ENCODE data around the gene IL13. TPM values are rescaled to one million over a fixed set of nuclear protein-coding genes. Genes with fewer than 3 reads are reported as not detected.

The IL13 gene
- total and polyA plus RNA-seq, 2 donors from 2014 or later, result not detected

DNA sequence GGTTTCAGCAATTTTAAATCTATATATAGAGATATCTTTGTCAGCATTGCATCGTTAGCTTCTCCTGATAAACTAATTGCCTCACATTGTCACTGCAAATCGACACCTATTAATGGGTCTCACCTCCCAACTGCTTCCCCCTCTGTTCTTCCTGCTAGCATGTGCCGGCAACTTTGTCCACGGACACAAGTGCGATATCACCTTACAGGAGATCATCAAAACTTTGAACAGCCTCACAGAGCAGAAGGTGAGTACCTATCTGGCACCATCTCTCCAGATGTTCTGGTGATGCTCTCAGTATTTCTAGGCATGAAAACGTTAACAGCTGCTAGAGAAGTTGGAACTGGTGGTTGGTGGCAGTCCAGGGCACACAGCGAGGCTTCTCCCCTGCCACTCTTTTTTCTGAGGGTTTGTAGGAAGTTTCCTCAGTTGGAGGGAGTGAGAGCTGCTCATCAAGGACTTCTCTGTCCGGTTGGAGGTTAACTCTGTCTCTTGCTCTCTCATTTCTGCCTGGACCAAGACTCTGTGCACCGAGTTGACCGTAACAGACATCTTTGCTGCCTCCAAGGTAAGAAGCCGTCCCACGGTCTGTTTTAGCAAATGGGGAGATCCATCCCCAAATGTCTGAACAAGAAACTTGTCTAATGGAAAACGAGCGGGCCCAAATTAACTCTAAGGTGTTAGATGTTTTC is 16.1 kb downstream of the IL13 start, which contains the start of gene IL4:
Gene IL4, plus strand, starts transcription at position 51 of the 692 bp plus-strand sequence. Its CDS starts 62 bp downstream, at position 113.
- intact Hi-C loops (cut with DNase I), result no loop called here
- Histone ChIP-seq H3K9ac (ENCODE audit: low read length in 3 of 3) (no peak within 1 kb of the TSS), H3K4me3 (ENCODE audit: low read length in 3 of 3) (no peak within 1 kb of the TSS), H3K9me3 (ENCODE audit: control insufficient read depth in 2 of 3, insufficient read depth in 1 of 3, low read length in 3 of 3) (no peaks in the 10 kb centered on the region), H3K27ac (ENCODE audit: low read depth in 2 of 2, low read length in 2 of 2) (peak within 1 kb of the TSS in 1 of 2 donors; percentile 20), H3K4me1 (ENCODE audit: control insufficient read depth in 2 of 3, insufficient read depth in 2 of 3, low read depth in 1 of 3, low read length in 3 of 3) (no peaks in the 10 kb centered on the region), H3K36me3 (ENCODE audit: control insufficient read depth in 2 of 3, insufficient read depth in 3 of 3, low read length in 3 of 3) (no peaks in the 10 kb centered on the region), H3K27me3 (ENCODE audit: control insufficient read depth, insufficient read depth, low read length) (no peaks in the 10 kb centered on the region)
- no peak for FAIRE-seq
- TF ChIP-seq, protein P1, sequence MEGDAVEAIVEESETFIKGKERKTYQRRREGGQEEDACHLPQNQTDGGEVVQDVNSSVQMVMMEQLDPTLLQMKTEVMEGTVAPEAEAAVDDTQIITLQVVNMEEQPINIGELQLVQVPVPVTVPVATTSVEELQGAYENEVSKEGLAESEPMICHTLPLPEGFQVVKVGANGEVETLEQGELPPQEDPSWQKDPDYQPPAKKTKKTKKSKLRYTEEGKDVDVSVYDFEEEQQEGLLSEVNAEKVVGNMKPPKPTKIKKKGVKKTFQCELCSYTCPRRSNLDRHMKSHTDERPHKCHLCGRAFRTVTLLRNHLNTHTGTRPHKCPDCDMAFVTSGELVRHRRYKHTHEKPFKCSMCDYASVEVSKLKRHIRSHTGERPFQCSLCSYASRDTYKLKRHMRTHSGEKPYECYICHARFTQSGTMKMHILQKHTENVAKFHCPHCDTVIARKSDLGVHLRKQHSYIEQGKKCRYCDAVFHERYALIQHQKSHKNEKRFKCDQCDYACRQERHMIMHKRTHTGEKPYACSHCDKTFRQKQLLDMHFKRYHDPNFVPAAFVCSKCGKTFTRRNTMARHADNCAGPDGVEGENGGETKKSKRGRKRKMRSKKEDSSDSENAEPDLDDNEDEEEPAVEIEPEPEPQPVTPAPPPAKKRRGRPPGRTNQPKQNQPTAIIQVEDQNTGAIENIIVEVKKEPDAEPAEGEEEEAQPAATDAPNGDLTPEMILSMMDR (IDR thresholded peaks at IDR 0.05; ENCODE audit: borderline replicate concordance, extremely low read depth, insufficient read depth), result no peak
- no peak for DNase-seq

DNA sequence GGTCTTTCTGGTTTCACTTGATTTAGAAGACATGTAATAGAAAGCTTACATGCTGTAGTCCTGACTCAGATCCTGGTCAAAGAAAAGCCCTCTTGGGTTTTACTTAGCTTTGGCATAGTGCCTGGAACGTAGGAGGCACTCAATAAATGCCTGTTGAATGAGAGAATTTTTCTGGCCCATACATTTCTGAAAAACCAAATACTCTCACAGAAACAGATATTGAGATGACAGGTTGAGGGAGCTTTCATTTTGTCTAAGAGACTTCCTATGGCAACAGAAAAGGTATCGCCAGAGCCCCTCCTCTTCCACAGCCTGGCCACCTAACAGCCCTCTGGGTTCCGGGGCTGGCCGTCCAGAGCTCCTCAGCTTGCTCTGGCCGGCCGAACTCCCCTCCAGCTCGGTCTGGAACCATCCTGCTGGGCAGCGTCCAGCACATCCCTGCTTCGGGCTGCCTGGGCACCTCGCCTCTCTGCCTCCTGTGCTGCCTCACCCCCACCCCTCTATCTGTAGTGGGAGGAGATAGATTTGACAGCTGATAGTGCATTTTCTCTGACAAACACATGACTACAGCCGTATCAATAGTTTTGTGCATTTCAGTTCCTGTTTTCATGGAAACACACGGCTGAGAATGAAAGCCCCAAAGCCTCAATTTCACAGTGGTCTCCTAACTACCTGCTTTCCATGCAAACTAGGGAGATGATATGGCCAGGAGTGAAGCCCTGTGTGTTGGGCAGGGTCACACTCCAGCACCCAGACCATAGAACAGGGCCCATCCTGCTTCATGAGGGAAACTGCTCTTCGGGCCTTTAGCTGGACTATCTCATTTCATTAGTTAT is 16.9 kb downstream of the IL13 start:
- Histone ChIP-seq H3K9ac (ENCODE audit: low read length in 3 of 3) (no peak overlapping the region), H3K9me3 (ENCODE audit: control insufficient read depth in 2 of 3, insufficient read depth in 1 of 3, low read length in 3 of 3) (no peaks in the 10 kb centered on the region), H3K27me3 (ENCODE audit: control insufficient read depth, insufficient read depth, low read length) (no peaks in the 10 kb centered on the region), H3K4me1 (ENCODE audit: control insufficient read depth in 2 of 3, insufficient read depth in 2 of 3, low read depth in 1 of 3, low read length in 3 of 3) (no peaks in the 10 kb centered on the region), H3K4me3 (ENCODE audit: low read length in 3 of 3) (no peak overlapping the region), H3K27ac (ENCODE audit: low read depth in 2 of 2, low read length in 2 of 2) (no peak overlapping the region), H3K36me3 (ENCODE audit: control insufficient read depth in 2 of 3, insufficient read depth in 3 of 3, low read length in 3 of 3) (no peaks in the 10 kb centered on the region)
- TF ChIP-seq, protein P1 (IDR thresholded peaks at IDR 0.05; ENCODE audit: borderline replicate concordance, extremely low read depth, insufficient read depth), result no peak
- intact Hi-C loops (cut with DNase I), result no loop called here
- FAIRE-seq, result no peak
- no peak for DNase-seq

DNA sequence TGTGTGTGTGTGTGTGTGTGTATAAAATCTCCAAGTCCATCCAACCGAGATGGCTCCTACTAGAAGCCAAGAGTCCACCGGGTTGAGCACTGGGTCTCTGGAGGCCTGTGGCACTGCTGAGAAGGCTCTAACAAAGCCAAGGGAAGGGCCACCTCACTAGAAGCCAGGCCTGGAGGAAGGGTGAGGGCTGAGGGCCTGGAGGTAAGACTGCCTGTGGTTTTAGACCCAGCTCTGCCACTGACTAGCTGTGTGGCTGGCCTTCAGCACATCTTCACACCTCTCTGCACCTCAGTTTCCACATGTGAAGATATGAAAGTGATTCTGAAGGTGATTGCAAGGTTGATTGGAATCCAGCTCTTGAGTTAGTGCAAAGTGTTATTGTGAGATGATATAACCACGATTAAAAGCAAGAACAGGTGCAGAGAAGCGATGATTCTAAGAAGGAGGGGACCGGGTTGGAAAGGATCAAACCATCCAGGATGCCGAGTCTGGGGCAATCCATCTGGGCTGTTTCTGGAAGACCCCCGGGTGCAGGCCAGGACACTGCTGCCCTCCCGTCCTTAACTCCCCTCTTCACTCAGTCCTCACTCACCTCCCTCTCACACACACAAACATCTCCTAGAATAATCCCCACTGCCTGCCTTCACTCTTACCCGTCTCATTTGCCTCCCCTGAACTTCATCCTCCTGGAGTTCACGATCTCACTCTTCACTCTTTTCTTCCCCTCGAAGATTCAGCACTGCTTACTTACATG is 18.1 kb downstream of the IL13 start:
- Histone ChIP-seq H3K27me3 (ENCODE audit: control insufficient read depth, insufficient read depth, low read length) (no peaks in the 10 kb centered on the region), H3K4me1 (ENCODE audit: control insufficient read depth in 2 of 3, insufficient read depth in 2 of 3, low read depth in 1 of 3, low read length in 3 of 3) (no peaks in the 10 kb centered on the region), H3K4me3 (ENCODE audit: low read length in 3 of 3) (no peak overlapping the region), H3K27ac (ENCODE audit: low read depth in 2 of 2, low read length in 2 of 2) (no peak overlapping the region), H3K36me3 (ENCODE audit: control insufficient read depth in 2 of 3, insufficient read depth in 3 of 3, low read length in 3 of 3) (no peaks in the 10 kb centered on the region), H3K9ac (ENCODE audit: low read length in 3 of 3) (no peak overlapping the region), H3K9me3 (ENCODE audit: control insufficient read depth in 2 of 3, insufficient read depth in 1 of 3, low read length in 3 of 3) (no peaks in the 10 kb centered on the region)
- TF ChIP-seq, protein P1 (IDR thresholded peaks at IDR 0.05; ENCODE audit: borderline replicate concordance, extremely low read depth, insufficient read depth), result no peak
- no peak for DNase-seq
- FAIRE-seq, result no peak
- intact Hi-C loops (cut with DNase I), result no loop called here

Data from kidney (tissue), 14 donors.